ENCODE results near the gene ASPHD2. TPM values are rescaled to one million over a fixed set of nuclear protein-coding genes. Genes with fewer than 3 reads are reported as not detected.

The ASPHD2 gene
- total RNA-seq, 1 donor from 2014 or later, result 1.7 TPM

DNA sequence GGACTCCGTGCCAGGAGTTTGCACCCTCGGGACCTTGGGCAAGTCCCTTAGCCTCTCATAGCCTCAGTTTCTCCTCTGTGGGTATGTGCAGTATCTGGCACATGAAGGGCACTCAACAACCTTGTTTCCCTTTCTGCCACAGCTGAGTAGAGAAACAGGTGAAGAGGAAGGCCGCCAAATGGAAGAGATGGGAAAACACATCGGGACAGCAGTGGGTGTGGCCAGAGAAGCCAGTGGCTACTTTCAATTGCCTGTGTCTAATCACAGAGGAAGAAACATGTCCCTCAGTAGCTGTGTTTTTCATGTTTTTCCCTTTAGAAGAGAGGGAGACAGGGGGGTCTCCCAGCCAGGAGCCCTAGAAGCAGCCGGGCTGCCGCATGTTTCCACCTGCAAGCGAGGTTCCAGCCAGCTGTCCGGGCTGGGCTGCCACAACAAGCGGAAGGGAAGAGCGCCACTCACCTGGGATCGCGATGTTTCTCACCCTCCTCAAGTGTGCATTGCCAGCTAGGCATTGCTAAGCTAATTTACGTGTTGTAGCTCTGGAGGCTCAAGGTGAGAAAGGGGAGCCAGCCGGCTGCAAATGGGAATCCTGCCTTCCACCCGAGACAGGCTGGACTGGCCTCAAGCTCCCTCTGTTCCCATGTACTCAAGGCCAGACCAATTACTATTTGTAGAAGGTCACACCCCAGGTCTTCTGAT is 16.7 kb downstream of the ASPHD2 start:
- DNase-seq (ENCODE audit: low spot score), result no peak

DNA sequence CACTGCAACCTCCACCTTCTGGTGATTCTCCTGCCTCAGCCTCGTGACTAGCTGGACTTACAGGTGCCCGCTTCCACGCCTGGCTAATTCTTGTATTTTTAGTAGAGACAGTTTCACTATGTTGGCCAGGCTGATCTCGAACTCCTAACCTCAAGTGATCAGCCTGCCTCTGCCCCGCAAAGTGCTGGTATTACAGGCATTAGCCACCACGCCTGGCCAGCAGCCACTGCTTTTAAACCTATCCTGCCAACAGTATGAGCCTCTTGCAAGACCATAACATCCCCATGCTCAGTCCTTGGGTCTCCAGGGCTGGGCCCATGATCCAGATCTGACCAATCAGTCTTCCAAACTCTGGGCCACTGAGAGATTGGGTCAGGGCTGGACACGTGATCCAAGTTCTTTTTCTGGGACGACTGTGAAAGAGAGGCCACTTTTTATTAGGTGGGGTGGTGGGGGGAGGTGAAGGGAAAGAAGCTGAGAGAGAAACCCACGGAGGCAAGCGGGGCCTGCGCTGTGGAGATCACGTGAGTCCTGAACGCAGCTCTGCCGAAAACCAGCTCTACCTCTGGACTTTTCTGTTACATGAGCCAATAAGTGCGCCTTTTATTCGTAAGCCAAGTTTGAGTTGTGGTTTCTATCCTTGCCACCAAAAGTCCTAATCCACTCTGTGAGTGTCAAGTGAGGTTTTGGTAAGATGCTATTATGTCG is 17.9 kb downstream of the ASPHD2 start:
- DNase-seq (ENCODE audit: low spot score), result no peak

GRCh38 chr22:26447584-26448329 is 18.7 kb downstream of the ASPHD2 start:
- DNase-seq (ENCODE audit: low spot score), result no peak

DNA sequence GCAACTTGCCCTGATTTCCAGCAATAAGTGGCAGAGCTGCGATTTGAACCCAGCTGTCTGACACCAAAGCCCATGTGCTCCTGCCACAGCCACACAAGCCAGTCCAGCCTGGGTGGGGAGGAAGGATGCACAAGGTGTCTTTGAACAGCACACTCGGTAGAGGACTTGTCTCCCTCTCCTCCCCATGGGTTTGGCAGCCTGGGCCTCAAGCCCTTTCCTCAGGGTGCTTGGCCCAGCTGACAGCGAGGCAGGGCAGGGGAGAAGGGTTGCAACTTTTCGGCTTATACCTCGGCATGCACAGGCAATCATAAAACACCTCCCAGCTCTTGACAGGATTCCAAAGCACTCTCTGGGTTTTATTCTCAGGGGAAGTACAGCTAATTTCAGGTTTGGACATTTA is 19.3 kb downstream of the ASPHD2 start:
- DNase-seq (ENCODE audit: low spot score), result no peak

GRCh38 chr22:26448941-26449340 is 19.9 kb downstream of the ASPHD2 start:
- no peak for DNase-seq (ENCODE audit: low spot score)

- DNase-seq (ENCODE audit: low spot score), result no peak
Measured at GRCh38 chr22:26450453-26451185, 21.6 kb downstream of the ASPHD2 start.

DNA sequence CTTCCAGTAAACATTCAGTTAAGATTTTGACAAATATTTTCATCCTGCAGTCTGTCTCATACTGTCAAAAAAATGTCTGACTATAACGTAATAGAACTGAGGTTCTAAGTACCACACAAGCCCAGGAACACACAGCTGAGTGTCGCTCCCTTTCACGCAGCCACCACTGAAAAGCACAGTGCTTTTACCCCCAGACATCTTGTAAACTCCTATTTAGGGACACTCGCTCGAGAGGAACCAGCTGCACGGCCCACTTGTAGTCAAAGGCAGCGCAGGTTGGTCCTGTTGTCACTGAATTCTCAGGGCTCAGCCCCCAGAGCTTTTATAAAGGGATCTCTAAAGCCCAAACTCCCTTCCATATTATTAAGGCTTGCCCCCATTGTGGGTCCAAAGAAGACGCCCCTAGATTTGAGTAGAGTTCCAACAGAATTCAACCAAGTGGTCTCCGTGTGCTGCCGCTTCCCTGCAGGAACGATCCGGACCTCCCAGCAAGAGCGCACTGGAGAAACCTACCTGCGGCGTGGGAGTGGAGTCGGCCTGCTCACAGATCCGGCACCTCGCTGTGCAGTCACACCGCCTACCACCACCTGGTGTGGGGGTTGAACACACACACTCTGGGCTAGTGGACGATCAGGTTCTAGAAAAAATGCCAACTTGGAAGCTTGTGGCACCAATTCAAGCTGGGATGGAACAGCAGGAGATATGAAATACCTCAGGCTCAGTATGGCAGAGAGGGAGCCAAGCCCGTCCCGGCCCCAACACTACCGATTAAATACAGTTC is 23.4 kb downstream of the ASPHD2 start:
- no peak for DNase-seq (ENCODE audit: low spot score)

GRCh38 chr22:26453216-26453615 is 24.2 kb downstream of the ASPHD2 start:
- DNase-seq (ENCODE audit: low spot score), result no peak

GRCh38 chr22:26453812-26454500 is 24.9 kb downstream of the ASPHD2 start:
- no peak for DNase-seq (ENCODE audit: low spot score)

GRCh38 chr22:26457661-26458272 is 28.7 kb downstream of the ASPHD2 start:
- no peak for DNase-seq (ENCODE audit: low spot score)

- DNase-seq (ENCODE audit: low spot score), result no peak
Measured at GRCh38 chr22:26460202-26460601, 31.1 kb downstream of the ASPHD2 start.

DNA sequence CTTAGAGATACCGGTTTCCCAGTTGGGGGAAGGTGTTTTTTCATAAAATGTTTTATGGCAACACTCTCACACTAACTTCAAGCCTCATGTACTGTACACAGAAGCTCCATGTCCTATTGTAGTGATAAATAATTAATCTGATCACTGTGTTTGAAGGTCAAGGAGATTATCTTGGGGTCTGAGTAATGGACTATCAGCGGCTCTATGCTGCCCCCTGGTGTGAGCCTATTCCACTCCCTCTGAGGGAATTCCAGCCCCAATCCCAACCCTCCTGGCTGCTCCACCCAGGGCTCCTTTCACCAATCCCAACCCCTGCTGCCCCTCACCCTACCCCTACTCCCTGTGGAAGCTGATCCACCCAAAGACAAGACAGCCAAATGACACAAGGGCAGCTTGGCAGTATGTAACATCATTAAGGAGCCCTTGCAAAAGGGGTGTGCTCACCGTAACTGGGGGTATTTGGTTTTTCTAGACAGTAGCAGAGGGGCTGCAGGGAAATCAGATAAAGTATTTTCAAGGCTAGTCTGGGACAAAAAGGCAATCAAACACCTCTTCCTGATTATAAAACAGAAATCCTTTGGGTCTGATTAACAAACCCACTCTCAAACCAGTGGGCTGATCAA is 32.2 kb downstream of the ASPHD2 start:
- DNase-seq (ENCODE audit: low spot score), result peak; percentile 41

DNA sequence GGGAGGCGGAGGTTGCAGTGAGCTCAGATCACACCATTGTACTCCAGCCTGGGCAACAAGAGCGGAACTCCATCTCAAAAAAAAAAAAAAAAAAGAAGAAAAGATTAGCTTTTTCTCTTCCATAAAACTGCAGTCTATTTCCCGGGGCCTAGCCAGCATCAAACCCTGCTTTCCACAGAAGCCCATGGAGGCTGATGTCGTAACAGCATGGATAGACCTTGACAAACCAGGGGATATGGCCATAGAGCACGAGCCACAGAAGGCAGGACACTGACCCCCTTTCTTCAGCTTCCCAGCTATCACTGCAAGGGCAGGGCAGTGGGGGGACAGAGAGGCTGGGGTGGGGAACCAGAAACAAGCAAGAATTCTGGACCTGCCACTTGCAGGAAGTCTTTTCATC is 33.0 kb downstream of the ASPHD2 start:
- DNase-seq (ENCODE audit: low spot score), result no peak

DNA sequence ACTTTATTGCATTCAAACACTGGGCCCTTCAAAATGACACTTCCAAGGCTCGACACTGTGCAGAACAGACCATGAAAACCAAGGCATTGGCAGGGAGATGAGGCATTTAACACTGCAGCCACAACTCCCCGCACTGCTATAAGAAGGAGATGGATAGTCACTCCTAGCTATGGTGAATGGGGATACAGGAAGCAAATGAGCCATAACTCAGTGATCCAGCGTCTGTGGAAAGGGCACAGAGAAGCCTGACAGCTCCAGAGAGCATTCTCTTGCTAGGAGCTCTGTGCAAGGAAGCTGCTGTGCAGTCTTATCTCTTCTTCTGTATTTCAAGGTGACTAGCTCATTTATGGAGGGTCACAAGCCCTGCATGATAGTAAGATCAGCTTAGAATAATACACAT is 33.6 kb downstream of the ASPHD2 start:
- DNase-seq (ENCODE audit: low spot score), result no peak

DNA sequence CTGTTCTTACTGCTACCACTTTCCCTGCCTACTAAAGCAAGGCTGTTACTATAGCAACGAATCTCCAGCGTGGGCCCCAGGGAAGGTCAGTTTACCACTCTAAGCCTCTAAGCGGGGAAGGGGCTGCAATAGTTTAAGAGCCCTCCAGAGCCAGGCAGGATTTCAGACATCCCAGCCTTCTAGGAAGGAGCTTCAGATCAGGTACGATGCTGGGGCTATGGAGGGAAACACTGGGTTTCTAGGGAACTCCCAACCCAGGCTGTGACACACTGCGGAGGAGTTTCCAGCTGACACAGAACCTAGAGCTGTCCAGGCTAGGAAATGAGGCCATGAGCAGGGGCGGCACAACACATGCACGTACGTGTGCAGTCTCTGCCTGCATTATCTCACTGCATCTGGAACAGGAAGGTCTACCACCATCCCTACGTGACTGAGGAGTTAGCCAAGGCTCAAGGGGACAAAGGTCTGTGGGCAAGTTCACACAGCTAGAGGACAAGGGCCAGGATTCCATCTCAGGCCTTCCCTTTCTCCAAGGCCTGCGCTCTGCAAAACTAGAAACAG is 34.1 kb downstream of the ASPHD2 start:
- peak; percentile 66 for DNase-seq (ENCODE audit: low spot score)

DNA sequence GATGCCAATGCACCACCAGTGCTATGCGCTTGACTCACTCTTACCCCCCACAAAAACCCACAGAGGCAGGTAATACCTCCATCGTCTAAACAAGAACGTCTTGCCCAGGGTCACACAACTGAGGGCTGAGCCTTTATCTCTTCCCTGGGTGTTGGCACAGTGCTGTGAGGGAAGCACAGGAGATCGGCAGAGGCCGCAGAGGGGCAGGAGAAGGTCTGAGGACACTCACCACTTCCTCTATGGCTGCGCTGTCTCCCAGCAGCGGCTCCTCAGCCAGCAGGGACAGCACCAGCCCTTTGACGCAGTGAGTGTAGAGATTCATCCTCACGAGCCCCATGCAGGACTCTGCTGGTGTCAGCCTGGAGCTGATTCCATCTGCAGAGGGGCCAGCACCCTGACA is 34.6 kb downstream of the ASPHD2 start:
- DNase-seq (ENCODE audit: low spot score), result no peak

DNA sequence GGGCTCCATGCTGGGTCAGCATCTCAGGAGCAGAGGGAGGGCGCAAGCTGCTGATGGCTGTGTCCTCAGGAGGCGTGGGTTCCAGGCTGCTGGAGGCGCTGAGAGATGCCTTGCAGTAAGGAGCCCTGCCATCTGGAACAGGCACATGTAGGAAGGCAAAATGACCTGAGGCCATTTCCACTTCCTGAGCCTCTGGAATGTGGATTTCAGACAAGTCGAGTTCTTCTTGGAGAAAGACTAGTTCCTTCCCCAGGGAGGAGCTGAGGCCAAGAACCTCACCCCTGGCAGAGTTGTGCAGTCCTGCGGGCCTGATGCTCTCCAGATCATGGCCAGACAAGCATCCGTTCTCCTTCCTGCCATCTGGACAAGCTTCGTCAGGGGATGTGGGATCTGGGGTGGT is 35.3 kb downstream of the ASPHD2 start:
- DNase-seq (ENCODE audit: low spot score), result no peak

- no peak for DNase-seq (ENCODE audit: low spot score)
Measured at GRCh38 chr22:26466196-26466595, 37.1 kb downstream of the ASPHD2 start.

DNA sequence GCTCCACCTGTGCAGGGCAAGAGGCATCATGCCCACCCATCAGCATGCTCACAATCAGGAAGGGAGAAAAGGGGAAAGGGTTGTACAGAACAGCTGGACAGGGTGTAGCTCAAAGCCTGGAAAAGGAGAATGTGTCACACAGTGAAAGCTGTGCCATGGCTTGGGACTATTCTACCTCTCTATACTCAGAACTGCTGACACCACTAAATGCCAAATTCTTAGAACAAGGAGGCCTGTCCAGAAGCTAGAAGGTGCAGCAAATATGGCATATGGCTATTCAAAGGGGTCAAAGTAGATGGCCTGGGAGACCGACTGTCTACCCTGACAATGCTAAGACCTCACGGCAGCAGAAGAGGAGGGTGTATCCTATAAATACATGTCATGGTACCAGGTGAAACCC is 41.7 kb downstream of the ASPHD2 start:
- no peak for DNase-seq (ENCODE audit: low spot score)
